GM21576 (cell line): Measurements from ENCODE around the gene LRRC8A.
"Not testable (repeated sequence)": the region's sequence is repeated elsewhere in the genome, so short reads cannot be mapped to it uniquely, and the experiment has no call there.

Experiments used
- ATAC-seq: cut with Tn5 transposase; IDR thresholded peaks from one replicate; pipeline ENCODE4 v1.9.1; 2021; ENCODE audit warnings: mild to moderate bottlenecking, moderate library complexity; ENCODE audit not compliant: unreplicated experiment

LRRC8A gene

GRCh38 chr9:128919402-128920089 lies 37.6 kb downstream of the LRRC8A start:
- no peak for ATAC-seq

- ATAC-seq = no peak
Observed at GRCh38 chr9:128920381-128921058, 38.6 kb downstream of the LRRC8A start, which contains the start of gene PHYHD1. Gene PHYHD1, plus strand, starts transcription at chr9:128920982. Its CDS starts 1,342 bp downstream, at chr9:128922324.

- no peak for ATAC-seq
Observed at GRCh38 chr9:128921881-128922763, 40.2 kb downstream of the LRRC8A start.

GRCh38 chr9:128923493-128923883 lies 41.6 kb downstream of the LRRC8A start:
- no peak for ATAC-seq

- no peak for ATAC-seq
Observed at GRCh38 chr9:128927731-128928411, 45.9 kb downstream of the LRRC8A start.

- no peak for ATAC-seq
Observed at GRCh38 chr9:128928624-128929023, 46.7 kb downstream of the LRRC8A start.

GRCh38 chr9:128929560-128929959 lies 47.6 kb downstream of the LRRC8A start:
- no peak for ATAC-seq

- ATAC-seq = no peak
Observed at GRCh38 chr9:128933731-128934130, 51.8 kb downstream of the LRRC8A start.

- ATAC-seq = no peak
Observed at GRCh38 chr9:128936171-128936865, 54.4 kb downstream of the LRRC8A start.

- ATAC-seq = no peak
Observed at GRCh38 chr9:128937310-128938165, 55.6 kb downstream of the LRRC8A start.

GRCh38 chr9:128940271-128940921 lies 58.5 kb downstream of the LRRC8A start:
- no peak for ATAC-seq

GRCh38 chr9:128940946-128941755 lies 59.2 kb downstream of the LRRC8A start:
- no peak for ATAC-seq

GRCh38 chr9:128943832-128944620 lies 62.1 kb downstream of the LRRC8A start:
- no peak for ATAC-seq

GRCh38 chr9:128944966-128945365 lies 63.0 kb downstream of the LRRC8A start:
- ATAC-seq = not testable (repeated sequence)

GRCh38 chr9:128945798-128946501 lies 64.0 kb downstream of the LRRC8A start:
- ATAC-seq = no peak

- peak; percentile 22 for ATAC-seq
Observed at GRCh38 chr9:128946571-128947276, 64.8 kb downstream of the LRRC8A start.
